Type B pancreatic cell (in vitro differentiated cells): ENCODE measurements around the gene AFF3. TPM values are rescaled to one million over a fixed set of nuclear protein-coding genes. Genes with fewer than 3 reads are reported as not detected.

Experiments
- DNase-seq: peaks from one replicate; pipeline ENCODE4 v3.0.0; 2021; ENCODE audit warnings: mixed read lengths; ENCODE audit not compliant: unreplicated experiment; ENCODE audit errors: extremely low spot score
- H3K27ac Mint-ChIP-seq: 2 replicates; pipeline ENCODE4 v1.8.0; 2021; ENCODE audit warnings: mild to moderate bottlenecking, mixed read lengths
- H3K27me3 Mint-ChIP-seq: 2 replicates; pipeline ENCODE4 v1.8.0; 2021; ENCODE audit warnings: mixed read lengths
- H3K36me3 Mint-ChIP-seq: 2 replicates; pipeline ENCODE4 v1.8.0; 2021; ENCODE audit warnings: mixed read lengths
- H3K4me1 Mint-ChIP-seq: one replicate; pipeline ENCODE4 v1.8.0; 2021; ENCODE audit warnings: mixed read lengths; ENCODE audit not compliant: unreplicated experiment
- H3K4me3 Mint-ChIP-seq: 2 replicates; pipeline ENCODE4 v1.8.0; 2021; ENCODE audit warnings: mild to moderate bottlenecking, mixed read lengths
- H3K9me3 Mint-ChIP-seq: 2 replicates; pipeline ENCODE4 v1.8.0; 2021; ENCODE audit warnings: mixed read lengths
- total RNA-seq: library from RNA; stranded (reverse); gene quantifications from 2 replicates; pipeline ENCODE4 v1.2.1, GENCODE V29; 2021; ENCODE audit warnings: low replicate concordance
- TF ChIP-seq, protein P1 (sequence below): fragments of 200-600 bp; sonication (generic); conservative IDR thresholded peaks from 2 replicates; pipeline ENCODE4 v1.5.0; 2021; ENCODE audit warnings: antibody characterized with exemption, mild to moderate bottlenecking

AFF3 gene
- total RNA-seq, 1 donor from 2014 or later = 29.2 TPM

DNA sequence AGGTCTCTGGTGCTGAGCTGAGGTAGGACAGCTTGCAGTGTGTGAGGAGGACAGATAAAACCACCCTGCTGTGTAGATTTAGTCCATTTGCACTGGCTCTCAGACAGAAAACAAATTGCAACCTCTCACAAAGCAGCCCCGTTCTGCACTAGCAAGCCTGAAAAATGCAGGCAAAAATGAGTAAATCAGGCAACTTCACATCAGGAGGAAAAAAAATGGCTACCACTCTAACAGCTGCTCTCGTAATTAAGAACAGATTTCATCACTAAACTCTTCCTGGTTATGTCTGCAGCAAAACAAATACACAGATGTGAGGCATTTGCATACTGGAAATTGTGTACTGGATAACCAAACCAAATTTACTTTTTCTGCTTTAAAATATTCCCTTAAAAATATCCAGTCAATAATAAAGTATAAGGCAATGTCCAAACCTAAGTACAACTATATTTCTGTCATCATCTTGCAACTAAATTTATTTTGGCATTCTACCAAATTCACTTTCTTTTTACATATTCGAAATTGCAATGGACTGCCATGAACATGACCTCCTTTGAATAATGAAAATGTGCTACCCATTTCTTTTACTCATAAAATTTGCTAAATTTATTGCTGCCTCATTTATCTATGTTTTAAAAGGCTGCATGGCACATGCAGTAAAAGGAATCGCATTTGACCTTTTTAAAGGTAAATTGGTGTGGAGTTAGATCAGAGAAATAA is 157.4 kb downstream of the AFF3 start:
- H3K36me3 Mint-ChIP-seq = peaks cover 9% of the 10 kb centered on the region
- H3K9me3 Mint-ChIP-seq = peaks cover 4% of the 10 kb centered on the region
- H3K27ac Mint-ChIP-seq = no peak overlapping the region
- TF ChIP-seq, protein P1, sequence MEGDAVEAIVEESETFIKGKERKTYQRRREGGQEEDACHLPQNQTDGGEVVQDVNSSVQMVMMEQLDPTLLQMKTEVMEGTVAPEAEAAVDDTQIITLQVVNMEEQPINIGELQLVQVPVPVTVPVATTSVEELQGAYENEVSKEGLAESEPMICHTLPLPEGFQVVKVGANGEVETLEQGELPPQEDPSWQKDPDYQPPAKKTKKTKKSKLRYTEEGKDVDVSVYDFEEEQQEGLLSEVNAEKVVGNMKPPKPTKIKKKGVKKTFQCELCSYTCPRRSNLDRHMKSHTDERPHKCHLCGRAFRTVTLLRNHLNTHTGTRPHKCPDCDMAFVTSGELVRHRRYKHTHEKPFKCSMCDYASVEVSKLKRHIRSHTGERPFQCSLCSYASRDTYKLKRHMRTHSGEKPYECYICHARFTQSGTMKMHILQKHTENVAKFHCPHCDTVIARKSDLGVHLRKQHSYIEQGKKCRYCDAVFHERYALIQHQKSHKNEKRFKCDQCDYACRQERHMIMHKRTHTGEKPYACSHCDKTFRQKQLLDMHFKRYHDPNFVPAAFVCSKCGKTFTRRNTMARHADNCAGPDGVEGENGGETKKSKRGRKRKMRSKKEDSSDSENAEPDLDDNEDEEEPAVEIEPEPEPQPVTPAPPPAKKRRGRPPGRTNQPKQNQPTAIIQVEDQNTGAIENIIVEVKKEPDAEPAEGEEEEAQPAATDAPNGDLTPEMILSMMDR = no peak
- DNase-seq = no peak
- H3K27me3 Mint-ChIP-seq = peaks cover 33% of the 10 kb centered on the region
- peak overlapping the region; percentile 21 for H3K4me3 Mint-ChIP-seq
- peaks cover 43% of the 10 kb centered on the region for H3K4me1 Mint-ChIP-seq

DNA sequence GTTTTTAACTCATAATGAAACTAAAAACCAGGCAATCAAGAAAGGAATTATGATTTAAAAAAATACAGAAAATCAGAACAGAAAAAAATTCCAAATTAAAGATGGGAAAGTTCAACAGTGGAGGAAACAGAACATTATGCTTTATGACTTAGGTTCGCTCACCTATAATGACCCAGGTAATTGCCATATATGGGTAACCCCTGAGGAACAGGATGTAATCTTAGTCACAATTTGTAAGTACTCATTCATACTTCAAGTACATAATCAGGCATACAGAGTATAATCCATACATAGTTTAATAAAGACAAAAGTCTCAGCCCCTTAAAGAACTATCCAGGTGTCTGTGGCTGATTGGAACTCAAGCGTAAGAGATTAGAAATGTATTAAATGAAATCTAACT is 159.6 kb downstream of the AFF3 start:
- Mint-ChIP-seq H3K27ac (no peak overlapping the region), H3K9me3 (peaks cover 4% of the 10 kb centered on the region), H3K4me1 (peaks cover 35% of the 10 kb centered on the region), H3K4me3 (no peak overlapping the region), H3K36me3 (peaks cover 12% of the 10 kb centered on the region), H3K27me3 (peaks cover 35% of the 10 kb centered on the region)
- DNase-seq = no peak
- TF ChIP-seq, protein P1 = no peak

GRCh38 chr2:99981840-99982239 is 160.6 kb downstream of the AFF3 start:
- H3K9me3 Mint-ChIP-seq = peaks cover 4% of the 10 kb centered on the region
- no peak for DNase-seq
- H3K27ac Mint-ChIP-seq = no peak overlapping the region
- H3K4me1 Mint-ChIP-seq = peaks cover 29% of the 10 kb centered on the region
- peaks cover 12% of the 10 kb centered on the region for H3K36me3 Mint-ChIP-seq
- H3K27me3 Mint-ChIP-seq = peaks cover 39% of the 10 kb centered on the region
- no peak overlapping the region for H3K4me3 Mint-ChIP-seq
- TF ChIP-seq, protein P1 = no peak

- no peak for DNase-seq
- Mint-ChIP-seq H3K27me3 (peaks cover 43% of the 10 kb centered on the region), H3K9me3 (peaks cover 4% of the 10 kb centered on the region), H3K36me3 (peaks cover 16% of the 10 kb centered on the region), H3K4me1 (peaks cover 21% of the 10 kb centered on the region), H3K27ac (no peak overlapping the region), H3K4me3 (no peak overlapping the region)
- TF ChIP-seq, protein P1 = no peak
Measured at GRCh38 chr2:99980176-99980575, 162.2 kb downstream of the AFF3 start.

GRCh38 chr2:99977966-99978365 is 164.4 kb downstream of the AFF3 start:
- H3K4me1 Mint-ChIP-seq = peaks cover 12% of the 10 kb centered on the region
- DNase-seq = no peak
- H3K9me3 Mint-ChIP-seq = peaks cover 4% of the 10 kb centered on the region
- no peak overlapping the region for H3K4me3 Mint-ChIP-seq
- no peak overlapping the region for H3K27ac Mint-ChIP-seq
- peaks cover 65% of the 10 kb centered on the region for H3K27me3 Mint-ChIP-seq
- peaks cover 17% of the 10 kb centered on the region for H3K36me3 Mint-ChIP-seq
- TF ChIP-seq, protein P1 = no peak
